SK-N-SH treated with all-trans-retinoic acid at 6 μM for 48 hours (cell line): Measurements from ENCODE around the gene GAN.

ENCODE experiments used
- ARNTL ChIP-seq: fragments of 450-650 bp; formaldehyde crosslinking; IDR thresholded peaks from 2 replicates; pipeline ENCODE4 v1.5.0; 2020; ENCODE audit warnings: low read depth, mild to moderate bottlenecking, moderate library complexity, borderline replicate concordance
- TOX ChIP-seq: fragments of 250-450 bp; sonication (Bioruptor Pico); IDR thresholded peaks from 2 replicates; pipeline ENCODE4 v1.8.0; 2021; ENCODE audit warnings: mild to moderate bottlenecking, moderate library complexity, borderline replicate concordance
- TF ChIP-seq, protein P1 (sequence below): fragments of 250-450 bp; sonication (Bioruptor Pico); IDR thresholded peaks from 2 replicates; pipeline ENCODE4 v1.5.0; 2020; ENCODE audit warnings: mild to moderate bottlenecking, moderate library complexity

DNA sequence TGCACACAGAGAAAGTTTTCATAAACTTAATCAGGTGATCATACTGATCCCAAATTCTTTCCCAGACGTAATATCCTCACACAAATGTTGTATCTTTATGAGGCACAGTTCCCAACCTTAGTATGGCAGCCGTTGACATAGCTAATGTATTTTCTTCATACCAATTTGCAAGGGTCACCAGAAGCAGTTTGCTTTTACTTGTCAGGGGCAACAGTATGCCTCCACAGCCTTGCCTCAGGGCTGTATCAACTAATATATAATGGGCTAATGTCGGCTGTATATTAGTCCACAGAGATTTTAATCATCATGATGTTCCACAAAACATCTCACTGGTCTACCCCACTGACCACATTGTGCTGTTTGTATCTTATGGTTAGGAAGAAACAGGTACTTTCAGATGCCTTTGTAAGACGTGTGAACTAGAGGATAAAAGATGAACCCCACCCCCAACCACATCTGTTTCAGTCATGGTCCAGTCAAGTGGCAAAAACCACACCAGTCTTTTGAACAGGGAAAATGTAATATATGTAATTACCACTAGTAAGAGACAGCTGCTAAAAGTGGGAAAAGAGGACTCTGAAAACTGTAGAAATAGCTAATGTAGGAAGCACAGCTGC, 55.2 kb downstream of the GAN start:
- TF ChIP-seq ARNTL = no peak
- TF ChIP-seq TOX (CRISPR knock-in tag) = no peak
- TF ChIP-seq, protein P1, sequence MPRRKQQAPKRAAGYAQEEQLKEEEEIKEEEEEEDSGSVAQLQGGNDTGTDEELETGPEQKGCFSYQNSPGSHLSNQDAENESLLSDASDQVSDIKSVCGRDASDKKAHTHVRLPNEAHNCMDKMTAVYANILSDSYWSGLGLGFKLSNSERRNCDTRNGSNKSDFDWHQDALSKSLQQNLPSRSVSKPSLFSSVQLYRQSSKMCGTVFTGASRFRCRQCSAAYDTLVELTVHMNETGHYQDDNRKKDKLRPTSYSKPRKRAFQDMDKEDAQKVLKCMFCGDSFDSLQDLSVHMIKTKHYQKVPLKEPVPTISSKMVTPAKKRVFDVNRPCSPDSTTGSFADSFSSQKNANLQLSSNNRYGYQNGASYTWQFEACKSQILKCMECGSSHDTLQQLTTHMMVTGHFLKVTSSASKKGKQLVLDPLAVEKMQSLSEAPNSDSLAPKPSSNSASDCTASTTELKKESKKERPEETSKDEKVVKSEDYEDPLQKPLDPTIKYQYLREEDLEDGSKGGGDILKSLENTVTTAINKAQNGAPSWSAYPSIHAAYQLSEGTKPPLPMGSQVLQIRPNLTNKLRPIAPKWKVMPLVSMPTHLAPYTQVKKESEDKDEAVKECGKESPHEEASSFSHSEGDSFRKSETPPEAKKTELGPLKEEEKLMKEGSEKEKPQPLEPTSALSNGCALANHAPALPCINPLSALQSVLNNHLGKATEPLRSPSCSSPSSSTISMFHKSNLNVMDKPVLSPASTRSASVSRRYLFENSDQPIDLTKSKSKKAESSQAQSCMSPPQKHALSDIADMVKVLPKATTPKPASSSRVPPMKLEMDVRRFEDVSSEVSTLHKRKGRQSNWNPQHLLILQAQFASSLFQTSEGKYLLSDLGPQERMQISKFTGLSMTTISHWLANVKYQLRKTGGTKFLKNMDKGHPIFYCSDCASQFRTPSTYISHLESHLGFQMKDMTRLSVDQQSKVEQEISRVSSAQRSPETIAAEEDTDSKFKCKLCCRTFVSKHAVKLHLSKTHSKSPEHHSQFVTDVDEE (CRISPR knock-in tag) = no peak
